PC-9 (cell line): ENCODE results near the gene MRPL4. TPM values are rescaled to one million over a fixed set of nuclear protein-coding genes. Genes with fewer than 3 reads are reported as not detected.

Source experiments
- BruUV-seq: library from RNA; stranded (reverse); fragments of 400-500 nt; replicated peaks from 2 replicates; lab custom pipeline; 2021; lab: Mats Ljungman, UMichigan
- CTCF ChIA-PET: fragments of 300-600 bp; sonication (Branson Sonifier 250); formaldehyde crosslinking; loops from one replicate; lab custom pipeline; 2022; ENCODE audit warnings: antibody characterized with exemption; lab: Charles Lee
- POLR2A ChIA-PET: fragments of 300-600 bp; sonication (Branson Sonifier 250); formaldehyde crosslinking; loops from one replicate; lab custom pipeline; 2022; ENCODE audit warnings: antibody characterized with exemption; ENCODE audit not compliant: unreplicated experiment; lab: Charles Lee
- DNase-seq, 2 experiments: peaks; one replicate each; pipeline versions ENCODE4 v3.0.0 to v3.0.0-alpha.2; 2015 to 2022; ENCODE audit warnings: mixed read lengths in 1 of 2
- H2AFZ ChIP-seq: fragments of 200-600 bp; sonication (generic); 2 replicates; pipeline ENCODE4 v1.8.1; 2017; ENCODE audit warnings: antibody characterized with exemption
- H3F3A ChIP-seq: fragments of 200-600 bp; sonication (generic); 2 replicates; pipeline ENCODE4 v1.8.1; 2017; ENCODE audit warnings: antibody characterized with exemption, mild to moderate bottlenecking, low read depth; ENCODE audit not compliant: insufficient read depth
- H3K27ac ChIP-seq: fragments of 200-600 bp; sonication (generic); 2 replicates; pipeline ENCODE4 v1.6.1; 2016; ENCODE audit warnings: mixed run types
- H3K27me3 ChIP-seq: fragments of 200-600 bp; sonication (generic); 2 replicates; pipeline ENCODE4 v1.6.1; 2016; ENCODE audit warnings: low read depth, mixed run types; ENCODE audit not compliant: insufficient read depth
- H3K36me3 ChIP-seq: fragments of 200-600 bp; sonication (generic); 2 replicates; pipeline ENCODE4 v1.6.1; 2016; ENCODE audit warnings: low read depth, mixed run types
- H3K4me1 ChIP-seq: fragments of 200-600 bp; sonication (generic); replicated peaks from 2 replicates; pipeline ENCODE4 v1.6.1; 2016; ENCODE audit warnings: mixed run types; ENCODE audit not compliant: insufficient read depth
- H3K4me2 ChIP-seq: fragments of 200-600 bp; sonication (generic); 2 replicates; pipeline ENCODE4 v1.6.1; 2017; ENCODE audit warnings: mixed run types
- H3K4me3 ChIP-seq: fragments of 200-600 bp; sonication (generic); 2 replicates; pipeline ENCODE4 v1.6.1; 2016; ENCODE audit warnings: mixed run types
- H3K79me2 ChIP-seq: fragments of 200-600 bp; sonication (generic); 2 replicates; pipeline ENCODE4 v1.6.1; 2017; ENCODE audit warnings: low read depth, mixed run types
- H3K9me2 ChIP-seq: fragments of 200-600 bp; sonication (generic); 2 replicates; pipeline ENCODE4 v1.8.1; 2017; ENCODE audit warnings: mild to moderate bottlenecking; ENCODE audit not compliant: insufficient read depth
- H3K9me3 ChIP-seq: fragments of 200-600 bp; sonication (generic); 2 replicates; pipeline ENCODE4 v1.8.1; 2016; ENCODE audit warnings: low read depth; ENCODE audit not compliant: insufficient read depth
- H4K20me1 ChIP-seq: fragments of 200-600 bp; sonication (generic); 2 replicates; pipeline ENCODE4 v1.8.1; 2017; ENCODE audit not compliant: insufficient read depth
- CTCF ChIP-seq: fragments of 200-600 bp; sonication (generic); conservative IDR thresholded peaks from 2 replicates; pipeline ENCODE4 v1.6.1; 2017; ENCODE audit warnings: mixed run types, antibody characterized with exemption, mild to moderate bottlenecking, moderate library complexity
- EZH2 ChIP-seq: fragments of 200-600 bp; sonication (generic); IDR thresholded peaks from 2 replicates; pipeline ENCODE4 v1.8.0; 2017; ENCODE audit warnings: antibody characterized with exemption, low read depth
- intact Hi-C: fragments of 100-400 bp; cut with micrococcal nuclease; formaldehyde crosslinking; loops from one replicate; pipeline ENCODE4 v1.10.0; 2022; ENCODE audit not compliant: unreplicated experiment
- total RNA-seq: library from RNA; stranded (reverse); gene quantifications from 2 replicates; pipeline ENCODE4 v1.2.3, GENCODE V29; 2021

Gene MRPL4
- total RNA-seq, 1 experiment from 2014 or later = 98.2 TPM

- DNase-seq = no peak
- ChIA-PET CTCF (no interaction called here), POLR2A (no interaction called here)
- H3K4me2 ChIP-seq = no peak overlapping the region
- TF ChIP-seq EZH2 = no peak
- TF ChIP-seq CTCF = no peak
- H4K20me1 ChIP-seq = no peaks in the 10 kb centered on the region
- H3K36me3 ChIP-seq = no peaks in the 10 kb centered on the region
- no peak overlapping the region for H2AFZ ChIP-seq
- no peaks in the 10 kb centered on the region for H3K9me2 ChIP-seq
- H3K9me3 ChIP-seq = no peaks in the 10 kb centered on the region
- no peaks in the 10 kb centered on the region for H3K27me3 ChIP-seq
- no TSS peak for BruUV-seq
- no peaks in the 10 kb centered on the region for H3K79me2 ChIP-seq
- intact Hi-C loops = no loop called here
- H3F3A ChIP-seq = peaks cover 7% of the 10 kb centered on the region; the same call in 1 of the 2 replicates
- H3K4me3 ChIP-seq = no peak overlapping the region
- peaks cover 17% of the 10 kb centered on the region for H3K4me1 ChIP-seq
- H3K27ac ChIP-seq = no peak overlapping the region
These were observed 41.0 kb downstream of the MRPL4 start for GRCh38 chr19:10292789-10293636.

GRCh38 chr19:10293637-10294367, 41.8 kb downstream of the MRPL4 start:
- TF ChIP-seq EZH2 (no peak), CTCF (no peak)
- Histone ChIP-seq H3K4me1 (peaks cover 17% of the 10 kb centered on the region), H4K20me1 (no peaks in the 10 kb centered on the region), H3K27ac (no peak overlapping the region), H3K4me3 (no peak overlapping the region), H3K79me2 (no peaks in the 10 kb centered on the region), H2AFZ (no peak overlapping the region), H3K36me3 (no peaks in the 10 kb centered on the region), H3K4me2 (no peak overlapping the region), H3F3A (peaks cover 7% of the 10 kb centered on the region; the same call in 1 of the 2 replicates), H3K9me3 (no peaks in the 10 kb centered on the region), H3K9me2 (no peaks in the 10 kb centered on the region), H3K27me3 (no peaks in the 10 kb centered on the region)
- intact Hi-C loops = no loop called here
- POLR2A ChIA-PET = no interaction called here
- no peak for DNase-seq
- no TSS peak for BruUV-seq
- CTCF ChIA-PET = no interaction called here

- ChIA-PET POLR2A (no interaction called here), CTCF (no interaction called here)
- TF ChIP-seq EZH2 (no peak), CTCF (no peak)
- Histone ChIP-seq H3K36me3 (no peaks in the 10 kb centered on the region), H3F3A (peaks cover 7% of the 10 kb centered on the region; the same call in 1 of the 2 replicates), H3K4me1 (peaks cover 17% of the 10 kb centered on the region), H3K9me2 (no peaks in the 10 kb centered on the region), H3K27me3 (no peaks in the 10 kb centered on the region), H3K4me3 (no peak overlapping the region), H3K79me2 (no peaks in the 10 kb centered on the region), H3K27ac (no peak overlapping the region), H2AFZ (no peak overlapping the region), H4K20me1 (no peaks in the 10 kb centered on the region), H3K4me2 (no peak overlapping the region), H3K9me3 (no peaks in the 10 kb centered on the region)
- intact Hi-C loops = no loop called here
- DNase-seq = no peak
- no TSS peak for BruUV-seq
These were observed 42.3 kb downstream of the MRPL4 start for GRCh38 chr19:10294368-10294697.
